RWPE2 (cell line): Measurements from ENCODE around the gene PSME2.

Experiments
- ATAC-seq: fragments of 200-7000 bp; cut with Tn5 transposase; 3 replicates; pipeline ENCODE4 v1.9.1; 2021; ENCODE audit warnings: low read depth
- DNase-seq: peaks from one replicate; pipeline ENCODE4 v3.0.0-alpha.2; 2020; ENCODE audit warnings: low spot score
- H3K27ac ChIP-seq: fragments of 450-650 bp; 2 replicates; pipeline ENCODE4 v1.5.1; 2017; ENCODE audit warnings: mild to moderate bottlenecking; ENCODE audit not compliant: poor library complexity, severe bottlenecking
- H3K27me3 ChIP-seq: fragments of 250-450 bp; sonication (Bioruptor Pico); 2 replicates; pipeline ENCODE4 v1.5.1; 2021; ENCODE audit warnings: mild to moderate bottlenecking, moderate library complexity; ENCODE audit not compliant: insufficient read depth, poor library complexity, severe bottlenecking
- H3K36me3 ChIP-seq: fragments of 250-450 bp; sonication (Bioruptor Pico); 2 replicates; pipeline ENCODE4 v1.5.1; 2020; ENCODE audit warnings: low read depth, mild to moderate bottlenecking, moderate library complexity
- H3K4me1 ChIP-seq: fragments of 250-450 bp; sonication (Bioruptor Pico); 2 replicates; pipeline ENCODE4 v1.5.1; 2021; ENCODE audit warnings: mild to moderate bottlenecking, moderate library complexity; ENCODE audit not compliant: insufficient read depth, poor library complexity, severe bottlenecking
- H3K4me3 ChIP-seq: fragments of 250-450 bp; sonication (Bioruptor Pico); 2 replicates; pipeline ENCODE4 v1.5.1; 2021; ENCODE audit warnings: mild to moderate bottlenecking, moderate library complexity; ENCODE audit not compliant: severe bottlenecking
- H3K9me3 ChIP-seq: fragments of 250-450 bp; sonication (Bioruptor Pico); 2 replicates; pipeline ENCODE4 v1.5.1; 2021; ENCODE audit warnings: mild to moderate bottlenecking, moderate library complexity; ENCODE audit not compliant: severe bottlenecking
- TF ChIP-seq, protein P1 (sequence below): fragments of 450-650 bp; IDR thresholded peaks from one replicate; pipeline ENCODE4 v1.5.1; 2017; ENCODE audit warnings: mild to moderate bottlenecking, moderate library complexity; ENCODE audit not compliant: poor library complexity, severe bottlenecking

PSME2 gene, protein sequence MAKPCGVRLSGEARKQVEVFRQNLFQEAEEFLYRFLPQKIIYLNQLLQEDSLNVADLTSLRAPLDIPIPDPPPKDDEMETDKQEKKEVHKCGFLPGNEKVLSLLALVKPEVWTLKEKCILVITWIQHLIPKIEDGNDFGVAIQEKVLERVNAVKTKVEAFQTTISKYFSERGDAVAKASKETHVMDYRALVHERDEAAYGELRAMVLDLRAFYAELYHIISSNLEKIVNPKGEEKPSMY

DNA sequence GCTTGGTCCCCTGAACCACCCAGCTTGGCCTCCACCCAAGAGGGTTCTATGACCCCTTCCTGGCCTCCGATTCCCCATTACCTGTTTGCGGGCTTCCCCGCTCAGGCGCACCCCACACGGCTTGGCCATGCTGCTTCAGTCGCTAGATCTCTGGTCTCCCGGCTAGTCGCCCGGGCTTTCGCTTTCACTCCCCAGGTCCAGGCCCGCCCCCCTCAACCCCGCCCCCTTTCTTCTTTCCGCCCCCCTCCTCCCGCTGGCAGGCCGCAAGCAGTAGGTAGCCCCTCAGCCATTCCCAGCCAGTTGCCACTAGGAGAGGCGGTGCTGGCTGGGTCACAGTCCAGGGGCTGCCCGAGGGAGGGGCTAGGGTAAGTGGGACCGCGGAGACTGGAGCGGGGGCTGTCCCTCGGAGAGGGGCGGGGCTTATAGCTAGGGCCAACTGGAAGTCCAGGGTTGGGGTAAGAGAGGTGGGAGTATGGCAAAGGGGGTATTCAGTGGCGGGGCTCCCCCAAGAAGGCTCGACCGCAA, at the start of gene PSME2:
Gene PSME2, minus strand, starts transcription at position 158 of the 525 bp plus-strand sequence. Its CDS starts 29 bp downstream, at position 129.
- DNase-seq, result peak; percentile 100
- peak; percentile 78 for ATAC-seq
- peaks cover 52% of the 10 kb centered on the region for H3K36me3 ChIP-seq
- H3K27ac ChIP-seq, result peak within 1 kb of the TSS; percentile 81
- no peaks in the 10 kb centered on the region for H3K9me3 ChIP-seq
- TF ChIP-seq, protein P1, sequence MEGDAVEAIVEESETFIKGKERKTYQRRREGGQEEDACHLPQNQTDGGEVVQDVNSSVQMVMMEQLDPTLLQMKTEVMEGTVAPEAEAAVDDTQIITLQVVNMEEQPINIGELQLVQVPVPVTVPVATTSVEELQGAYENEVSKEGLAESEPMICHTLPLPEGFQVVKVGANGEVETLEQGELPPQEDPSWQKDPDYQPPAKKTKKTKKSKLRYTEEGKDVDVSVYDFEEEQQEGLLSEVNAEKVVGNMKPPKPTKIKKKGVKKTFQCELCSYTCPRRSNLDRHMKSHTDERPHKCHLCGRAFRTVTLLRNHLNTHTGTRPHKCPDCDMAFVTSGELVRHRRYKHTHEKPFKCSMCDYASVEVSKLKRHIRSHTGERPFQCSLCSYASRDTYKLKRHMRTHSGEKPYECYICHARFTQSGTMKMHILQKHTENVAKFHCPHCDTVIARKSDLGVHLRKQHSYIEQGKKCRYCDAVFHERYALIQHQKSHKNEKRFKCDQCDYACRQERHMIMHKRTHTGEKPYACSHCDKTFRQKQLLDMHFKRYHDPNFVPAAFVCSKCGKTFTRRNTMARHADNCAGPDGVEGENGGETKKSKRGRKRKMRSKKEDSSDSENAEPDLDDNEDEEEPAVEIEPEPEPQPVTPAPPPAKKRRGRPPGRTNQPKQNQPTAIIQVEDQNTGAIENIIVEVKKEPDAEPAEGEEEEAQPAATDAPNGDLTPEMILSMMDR, result no peak
- H3K4me3 ChIP-seq, result peak within 1 kb of the TSS; percentile 75
- peaks cover 10% of the 10 kb centered on the region for H3K4me1 ChIP-seq
- no peaks in the 10 kb centered on the region for H3K27me3 ChIP-seq

DNA sequence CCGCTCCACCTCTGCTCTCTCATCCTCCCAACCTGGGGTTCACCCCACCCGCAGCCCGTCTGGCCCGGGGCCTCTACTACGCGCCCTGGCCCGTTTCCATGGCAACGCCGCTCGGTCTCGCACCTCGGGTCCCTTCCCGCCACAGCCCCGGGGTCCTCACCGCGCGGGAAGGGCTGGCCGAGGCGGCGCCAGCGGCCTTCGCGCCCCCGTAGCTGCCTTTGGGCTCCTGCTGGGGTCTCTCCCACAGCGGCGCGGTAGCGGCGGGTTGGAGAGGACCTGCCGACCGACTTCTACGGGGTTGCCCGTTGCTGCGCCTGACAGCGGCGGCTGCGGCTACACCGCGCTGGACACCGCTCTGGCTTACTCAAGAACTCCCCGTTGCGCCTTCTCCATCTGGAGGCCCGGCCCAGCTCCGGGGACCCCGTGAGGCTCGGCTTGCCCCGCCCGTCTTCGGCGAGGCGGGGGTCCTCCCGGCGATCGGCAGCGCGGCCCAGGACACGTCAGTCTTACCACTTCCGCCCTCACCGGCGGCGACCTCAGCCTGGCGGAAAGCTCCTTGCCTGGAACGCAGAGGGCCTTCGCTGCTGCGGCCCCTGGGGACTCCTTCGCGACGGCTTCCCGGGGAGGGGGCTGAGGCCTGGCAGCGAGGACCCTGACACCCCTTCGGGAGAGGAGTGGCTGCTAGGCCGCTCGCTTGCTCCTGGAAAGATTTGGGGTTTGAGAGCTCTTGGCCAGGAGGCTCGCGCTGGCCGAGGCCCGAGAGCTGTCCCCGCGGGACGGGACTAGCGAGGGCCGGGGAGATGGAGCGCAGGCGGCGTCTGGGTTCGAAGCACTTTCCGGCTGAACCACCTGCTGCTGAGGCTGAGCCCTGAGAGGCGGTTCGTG, 49.0 kb upstream of the PSME2 start, which contains the start of gene TM9SF1:
Gene TM9SF1, minus strand, starts transcription at position 256 of the 885 bp plus-strand sequence. CDS start 422 bp downstream, outside the sequence.
- Histone ChIP-seq H3K27me3 (no peaks in the 10 kb centered on the region), H3K9me3 (no peaks in the 10 kb centered on the region), H3K4me1 (peaks cover 9% of the 10 kb centered on the region), H3K4me3 (peak within 1 kb of the TSS; percentile 92), H3K27ac (peak within 1 kb of the TSS; percentile 76), H3K36me3 (peaks cover 34% of the 10 kb centered on the region)
- ATAC-seq (peak; percentile 89), DNase-seq (peak; percentile 90)
- TF ChIP-seq, protein P1, result no peak

DNA sequence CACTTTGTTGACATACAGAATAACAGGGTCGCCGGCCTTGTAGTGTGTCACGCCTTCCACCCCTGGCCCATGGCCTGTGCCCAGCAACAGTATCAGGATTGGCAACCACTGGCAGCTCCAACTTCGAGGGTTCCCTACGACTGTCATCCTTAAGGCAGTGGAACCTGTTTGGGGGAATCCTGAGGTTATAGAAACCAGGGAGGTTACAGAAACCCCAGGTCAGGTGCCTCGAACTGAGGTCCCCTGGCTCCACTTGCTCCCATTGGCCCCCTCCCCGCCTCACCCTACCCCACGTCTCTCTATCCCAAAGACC, 48.4 kb upstream of the PSME2 start:
- DNase-seq (no peak), ATAC-seq (no peak; the same call in 2 of the 3 replicates)
- Histone ChIP-seq H3K4me3 (peak overlapping the region; percentile 92), H3K27me3 (no peaks in the 10 kb centered on the region), H3K4me1 (peaks cover 9% of the 10 kb centered on the region), H3K9me3 (no peaks in the 10 kb centered on the region), H3K36me3 (peaks cover 33% of the 10 kb centered on the region), H3K27ac (peak overlapping the region; percentile 76)
- TF ChIP-seq, protein P1, result no peak

DNA sequence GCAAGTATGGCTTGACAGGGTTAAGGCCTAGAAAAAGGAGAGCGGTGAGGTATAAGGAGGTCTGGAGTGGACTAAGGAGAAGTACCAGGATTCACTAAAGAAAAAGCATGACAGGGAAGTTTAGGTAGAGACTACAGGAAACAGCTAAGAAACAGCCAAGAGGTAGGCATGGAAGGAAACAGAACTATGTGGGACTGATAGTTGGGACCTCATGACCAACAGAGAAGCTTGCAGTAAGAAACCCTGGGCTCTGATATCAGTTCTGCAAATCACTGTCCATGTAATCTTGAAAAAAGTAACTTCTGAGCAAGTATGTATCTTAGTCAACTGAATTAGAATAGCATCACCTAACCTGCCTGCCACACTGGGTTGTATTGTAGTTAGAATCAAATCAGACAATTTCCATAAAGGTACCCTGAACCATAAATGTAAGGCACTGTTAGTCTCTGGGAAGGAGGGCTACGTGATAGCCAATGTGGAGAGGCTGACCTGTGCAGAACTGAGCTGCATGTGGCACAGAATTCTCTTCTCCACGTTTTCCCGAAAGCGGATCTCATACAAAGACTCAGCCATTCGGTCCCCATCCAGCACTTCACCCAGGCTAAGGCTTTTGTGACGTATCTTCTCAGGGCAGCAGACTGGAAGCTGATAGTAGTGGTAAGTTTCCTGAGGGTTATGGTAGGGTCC, 47.9 kb upstream of the PSME2 start:
- Histone ChIP-seq H3K27ac (peak overlapping the region; percentile 76), H3K27me3 (no peaks in the 10 kb centered on the region), H3K4me3 (peak overlapping the region; percentile 92), H3K4me1 (peaks cover 9% of the 10 kb centered on the region), H3K9me3 (no peaks in the 10 kb centered on the region), H3K36me3 (peaks cover 32% of the 10 kb centered on the region)
- DNase-seq (no peak), ATAC-seq (no peak)
- TF ChIP-seq, protein P1, result no peak
